Measurements from ENCODE around the gene HAVCR2.

Gene HAVCR2

GRCh38 chr5:157142317-157143126, 33.7 kb upstream of the HAVCR2 start, which contains the start of gene MED7 (continued):
- TF ChIP-seq ZBTB10 (tag by site-specific recombination; IDR thresholded peaks at IDR 0.05) (no peak), ZNF629 (tag by site-specific recombination; IDR thresholded peaks at IDR 0.05) (no peak), ZNF121 (tag by site-specific recombination; IDR thresholded peaks at IDR 0.05) (no peak), TRIM28 (IDR thresholded peaks at IDR 0.05; ENCODE audit: borderline replicate concordance, low read length) (no peak), ZNF112 (tag by site-specific recombination; IDR thresholded peaks at IDR 0.05) (no peak), CTCF (tag by site-specific recombination; IDR thresholded peaks at IDR 0.05) (no peak), ZNF114 (tag by site-specific recombination; IDR thresholded peaks at IDR 0.05) (no peak), ZNF639 (tag by site-specific recombination; IDR thresholded peaks at IDR 0.05) (no peak), ZNF394 (tag by site-specific recombination; IDR thresholded peaks at IDR 0.05; ENCODE audit: borderline replicate concordance) (no peak), ZNF148 (tag by site-specific recombination; IDR thresholded peaks at IDR 0.05; ENCODE audit: borderline replicate concordance) (no peak), ZXDB (tag by site-specific recombination; IDR thresholded peaks at IDR 0.05) (peak; percentile 55), ZEB2 (tag by site-specific recombination; IDR thresholded peaks at IDR 0.05) (0 out of 2 replicates have a peak, but pooled peaks have one; percentile 18), ZNF518A (tag by site-specific recombination; conservative IDR thresholded peaks at IDR 0.05; ENCODE audit: low read depth) (peak; percentile 54; the same call in 1 of the 2 replicates), ZNF791 (tag by site-specific recombination; IDR thresholded peaks at IDR 0.05) (no peak), ZNF23 (tag by site-specific recombination; IDR thresholded peaks at IDR 0.05; ENCODE audit: borderline replicate concordance) (no peak), ZBTB7A (tag by site-specific recombination; IDR thresholded peaks at IDR 0.05; ENCODE audit: low read depth) (no peak), ZBTB49 (tag by site-specific recombination; IDR thresholded peaks at IDR 0.05; ENCODE audit: low read depth) (no peak), MEIS1 (CRISPR knock-in tag; IDR thresholded peaks at IDR 0.05; ENCODE audit: borderline replicate concordance) (no peak), ZNF37A (tag by site-specific recombination; IDR thresholded peaks at IDR 0.05) (no peak), ZSCAN23 (tag by site-specific recombination; IDR thresholded peaks at IDR 0.05) (no peak), BCL11B (tag by site-specific recombination; IDR thresholded peaks at IDR 0.05; ENCODE audit: low read depth) (no peak), ZNF274 (IDR thresholded peaks at IDR 0.05; ENCODE audit: low read length) (no peak), ZNF274 (tag by site-specific recombination; IDR thresholded peaks at IDR 0.05; ENCODE audit: borderline replicate concordance) (no peak)

All from HEK293 (cell line).